H9 (cell line): ENCODE results near the gene DTX2. TPM values are rescaled to one million over a fixed set of nuclear protein-coding genes. Genes with fewer than 3 reads are reported as not detected.
"Not testable (repeated sequence)": the region's sequence is repeated elsewhere in the genome, so short reads cannot be mapped to it uniquely, and the experiment has no call there.

ENCODE experiments used
- DNase-seq: peaks from one replicate; pipeline ENCODE4 v3.0.0-alpha.2; 2017
- H2AFZ ChIP-seq: one replicate; pipeline ENCODE4 v1.6.1; 2013; ENCODE audit warnings: mild to moderate bottlenecking, low read length, control low read depth, moderate library complexity
- H2AK5ac ChIP-seq: 2 replicates; pipeline ENCODE4 v1.6.1; 2013; ENCODE audit warnings: low read length, control low read depth, mixed read lengths; ENCODE audit not compliant: insufficient read length
- H2BK120ac ChIP-seq: one replicate; pipeline ENCODE4 v1.6.1; 2013; ENCODE audit warnings: low read depth, mild to moderate bottlenecking, low read length, control low read depth, inconsistent platforms; ENCODE audit not compliant: poor library complexity, severe bottlenecking
- H2BK12ac ChIP-seq: 2 replicates; pipeline ENCODE4 v1.6.1; 2013; ENCODE audit warnings: low read length, control low read depth, mixed read lengths, low read depth; ENCODE audit not compliant: insufficient read length
- H2BK15ac ChIP-seq: 2 replicates; pipeline ENCODE4 v1.6.1; 2013; ENCODE audit warnings: low read depth, low read length, control low read depth
- H2BK20ac ChIP-seq: one replicate; pipeline ENCODE4 v1.6.1; 2013; ENCODE audit warnings: low read depth, mild to moderate bottlenecking, low read length, control low read depth, inconsistent platforms; ENCODE audit not compliant: poor library complexity, severe bottlenecking
- H2BK5ac ChIP-seq: 2 replicates; pipeline ENCODE4 v1.6.1; 2013; ENCODE audit warnings: low read length, control low read depth, mixed read lengths; ENCODE audit not compliant: insufficient read length
- H3K14ac ChIP-seq: 2 replicates; pipeline ENCODE4 v1.6.1; 2013; ENCODE audit warnings: low read length, control low read depth; ENCODE audit not compliant: insufficient read depth
- H3K18ac ChIP-seq: 2 replicates; pipeline ENCODE4 v1.6.1; 2013; ENCODE audit warnings: low read depth, mild to moderate bottlenecking, mixed read lengths, low read length, control low read depth; ENCODE audit not compliant: insufficient read length
- H3K23ac ChIP-seq: 2 replicates; pipeline ENCODE4 v1.6.1; 2013; ENCODE audit warnings: low read length, control low read depth, mixed read lengths, low read depth; ENCODE audit not compliant: insufficient read length
- H3K23me2 ChIP-seq: 2 replicates; pipeline ENCODE4 v1.6.1; 2013; ENCODE audit warnings: low read depth, mild to moderate bottlenecking, mixed read lengths, low read length, control low read depth; ENCODE audit not compliant: insufficient read length, poor library complexity, severe bottlenecking
- H3K27ac ChIP-seq: 2 replicates; pipeline ENCODE4 v1.5.1; 2013; ENCODE audit warnings: low read length, control low read depth, mixed read lengths, low read depth; ENCODE audit not compliant: insufficient read length
- H3K27me3 ChIP-seq: 2 replicates; pipeline ENCODE4 v1.6.1; 2013; ENCODE audit warnings: low read length, control low read depth, inconsistent platforms; ENCODE audit not compliant: insufficient read depth
- H3K4ac ChIP-seq: 2 replicates; pipeline ENCODE4 v1.6.1; 2013; ENCODE audit warnings: low read depth, mild to moderate bottlenecking, control low read depth, inconsistent platforms, low read length, moderate library complexity
- H3K4me1 ChIP-seq: 2 replicates; pipeline ENCODE4 v1.6.1; 2013; ENCODE audit warnings: low read length, control low read depth, inconsistent platforms; ENCODE audit not compliant: insufficient read depth
- H3K4me2 ChIP-seq: 2 replicates; pipeline ENCODE4 v1.6.1; 2013; ENCODE audit warnings: low read length, control low read depth, mixed read lengths; ENCODE audit not compliant: insufficient read length, insufficient read depth
- H3K56ac ChIP-seq: 2 replicates; pipeline ENCODE4 v1.6.1; 2013; ENCODE audit warnings: low read depth, mild to moderate bottlenecking, mixed read lengths, low read length, control low read depth; ENCODE audit not compliant: insufficient read length
- H3K79me1 ChIP-seq: 2 replicates; pipeline ENCODE4 v1.6.1; 2013; ENCODE audit warnings: low read depth, mild to moderate bottlenecking, moderate library complexity, low read length, control low read depth, inconsistent platforms; ENCODE audit not compliant: insufficient read depth, poor library complexity, severe bottlenecking
- H3K79me2 ChIP-seq: 2 replicates; pipeline ENCODE4 v1.6.1; 2013; ENCODE audit warnings: low read length, control low read depth, inconsistent platforms; ENCODE audit not compliant: insufficient read depth
- H3K9ac ChIP-seq: 2 replicates; pipeline ENCODE4 v1.6.1; 2013; ENCODE audit warnings: low read length, control low read depth, mixed read lengths; ENCODE audit not compliant: insufficient read length; ENCODE audit errors: extremely low read depth
- H3K9me3 ChIP-seq: one replicate; pipeline ENCODE4 v1.6.1; 2013; ENCODE audit warnings: low read depth, low read length, inconsistent platforms; ENCODE audit not compliant: control insufficient read depth
- H3T11ph ChIP-seq: one replicate; pipeline ENCODE4 v1.6.1; 2013; ENCODE audit warnings: mild to moderate bottlenecking, low read length, control low read depth, inconsistent platforms
- H4K20me1 ChIP-seq: one replicate; pipeline ENCODE4 v1.6.1; 2013; ENCODE audit not compliant: control insufficient read depth, insufficient read length, insufficient read depth
- H4K5ac ChIP-seq: 2 replicates; pipeline ENCODE4 v1.6.1; 2013; ENCODE audit warnings: low read depth, mild to moderate bottlenecking, mixed read lengths, low read length, control low read depth; ENCODE audit not compliant: insufficient read length
- H4K8ac ChIP-seq: replicated peaks from 2 replicates; pipeline ENCODE4 v1.6.1; 2013; ENCODE audit warnings: low read length, control low read depth, mixed read lengths, low read depth; ENCODE audit not compliant: insufficient read length
- H4K91ac ChIP-seq: 2 replicates; pipeline ENCODE4 v1.6.1; 2013; ENCODE audit warnings: low read depth, mild to moderate bottlenecking, moderate library complexity, mixed read lengths, low read length, control low read depth; ENCODE audit not compliant: insufficient read length
- H3K27ac Mint-ChIP-seq, 3 experiments: 2 replicates in 2 of 3; 3 replicates in 1 of 3; pipeline ENCODE4 v1.8.0; 2020 to 2021; ENCODE audit warnings: mixed read lengths in 3 of 3, mild to moderate bottlenecking in 1 of 3, moderate library complexity in 1 of 3
- H3K27me3 Mint-ChIP-seq: 2 replicates; pipeline ENCODE4 v1.8.0; 2021; ENCODE audit warnings: low read depth, mild to moderate bottlenecking, moderate library complexity, mixed read lengths
- H3K36me3 Mint-ChIP-seq, 3 experiments: 2 replicates in 2 of 3; 3 replicates in 1 of 3; pipeline ENCODE4 v1.8.0; 2020 to 2021; ENCODE audit warnings: low read depth in 3 of 3, mixed read lengths in 3 of 3; ENCODE audit not compliant: insufficient read depth in 1 of 3
- H3K4me1 Mint-ChIP-seq, 2 experiments: 2 replicates each; pipeline ENCODE4 v1.8.0; 2020; ENCODE audit warnings: mixed read lengths in 2 of 2
- H3K4me3 Mint-ChIP-seq, 2 experiments: 2 replicates in 1 of 2; 3 replicates in 1 of 2; pipeline ENCODE4 v1.8.0; 2020 to 2021; ENCODE audit warnings: mild to moderate bottlenecking in 2 of 2, mixed read lengths in 2 of 2, moderate library complexity in 1 of 2
- H3K9me3 Mint-ChIP-seq, 2 experiments: 2 replicates in 1 of 2; 3 replicates in 1 of 2; pipeline ENCODE4 v1.8.0; 2020; ENCODE audit warnings: mild to moderate bottlenecking in 2 of 2, mixed read lengths in 2 of 2, moderate library complexity in 1 of 2
- WGBS: extraction: QIAGEN DNeasy Blood & Tissue Kit; methylation state at CpG from one replicate; pipeline ENCODE4 v1.1.7; 2013; ENCODE audit warnings: missing lambda C conversion rate, low lambda C conversion rate, mixed read lengths; ENCODE audit not compliant: insufficient read length; ENCODE audit errors: extremely low coverage; 5-methylcytosine and 5-hydroxymethylcytosine counted together
- total RNA-seq: library from RNA; stranded (reverse); gene quantifications from 2 replicates; pipeline ENCODE4 v1.2.1, GENCODE V29; 2021

DTX2 gene
- total RNA-seq, 1 experiment from 2014 or later, result 48.8 TPM

GRCh38 chr7:76442664-76443446, 18.7 kb upstream of the DTX2 start:
- H3T11ph ChIP-seq, H3K9me3 Mint-ChIP-seq, H3K27ac Mint-ChIP-seq, H2BK12ac ChIP-seq, H3K27ac ChIP-seq, H3K4me2 ChIP-seq, H3K23me2 ChIP-seq, H3K79me2 ChIP-seq, H3K14ac ChIP-seq, H2AK5ac ChIP-seq, H4K8ac ChIP-seq, H3K27me3 ChIP-seq, H4K91ac ChIP-seq, H2BK5ac ChIP-seq, H2AFZ ChIP-seq, H3K27me3 Mint-ChIP-seq, H3K79me1 ChIP-seq, H3K9ac ChIP-seq, H3K4ac ChIP-seq, H3K4me1 Mint-ChIP-seq, H3K56ac ChIP-seq, H3K4me1 ChIP-seq, H3K36me3 Mint-ChIP-seq, H2BK120ac ChIP-seq, H2BK20ac ChIP-seq, H4K20me1 ChIP-seq, H3K18ac ChIP-seq, H2BK15ac ChIP-seq, H3K4me3 Mint-ChIP-seq, DNase-seq, H4K5ac ChIP-seq, H3K23ac ChIP-seq, H3K9me3 ChIP-seq: not testable (repeated sequence)
- WGBS, result no CpG with 5 or more reads among the region's 5 CpGs

GRCh38 chr7:76443846-76444245, 17.7 kb upstream of the DTX2 start:
- H3K79me2 ChIP-seq, H3K79me1 ChIP-seq, H3K27me3 ChIP-seq, H3K4ac ChIP-seq, H3K9me3 ChIP-seq, H3K4me1 Mint-ChIP-seq, H3K27me3 Mint-ChIP-seq, H2BK20ac ChIP-seq, H3T11ph ChIP-seq, H3K56ac ChIP-seq, H3K23ac ChIP-seq, H3K27ac ChIP-seq, H4K20me1 ChIP-seq, H2BK5ac ChIP-seq, H2BK15ac ChIP-seq, H2AK5ac ChIP-seq, H2BK12ac ChIP-seq, H2AFZ ChIP-seq, H3K14ac ChIP-seq, H4K5ac ChIP-seq, H3K4me2 ChIP-seq, H3K9ac ChIP-seq, H4K8ac ChIP-seq, H2BK120ac ChIP-seq, H3K4me3 Mint-ChIP-seq, H4K91ac ChIP-seq, H3K18ac ChIP-seq, H3K23me2 ChIP-seq, H3K9me3 Mint-ChIP-seq, H3K36me3 Mint-ChIP-seq, H3K4me1 ChIP-seq, DNase-seq: not testable (repeated sequence)
- H3K27ac Mint-ChIP-seq, result peak overlapping the region in 2 of 3 experiments; percentile 82 to 93; a peak in 1 of 7 replicates
- no CpG with 5 or more reads among the region's 12 CpGs for WGBS
